DMS79 (cell line): ENCODE results near the gene LRRC27.

Experiments
- DNase-seq: peaks from one replicate; lab custom pipeline; 2025; lab: John Stamatoyannopoulos, UW

Gene LRRC27

GRCh38 chr10:132427006-132427771 is 95.2 kb downstream of the LRRC27 start:
- no peak for DNase-seq

GRCh38 chr10:132427939-132428367 is 96.0 kb downstream of the LRRC27 start:
- no peak for DNase-seq

- no peak for DNase-seq
Observed at GRCh38 chr10:132428486-132428995, 96.5 kb downstream of the LRRC27 start.
